Measurements from ENCODE around the gene REXO1. TPM values are rescaled to one million over a fixed set of nuclear protein-coding genes. Genes with fewer than 3 reads are reported as not detected.
"Not testable (repeated sequence)": the region's sequence is repeated elsewhere in the genome, so short reads cannot be mapped to it uniquely, and the experiment has no call there.

Gene REXO1
- total RNA-seq, 1 donor from 2014 or later, result 22.2 TPM

- no peak for DNase-seq (ENCODE audit: low spot score)
- no peaks in the 10 kb centered on the region for H3K9me3 Mint-ChIP-seq (ENCODE audit: low read depth)
- H3K27ac Mint-ChIP-seq (ENCODE audit: unreplicated experiment), result peak overlapping the region; percentile 83
- H3K4me3 Mint-ChIP-seq (ENCODE audit: unreplicated experiment), result peak overlapping the region; percentile 92
- no peaks in the 10 kb centered on the region for H3K36me3 Mint-ChIP-seq (ENCODE audit: low read depth)
- H3K27me3 Mint-ChIP-seq (ENCODE audit: low read depth), result no peaks in the 10 kb centered on the region
- H3K4me1 Mint-ChIP-seq (ENCODE audit: low read depth), result peaks cover 32% of the 10 kb centered on the region
- no peak for TF ChIP-seq CTCF (IDR thresholded peaks at IDR 0.05)
Observed at GRCh38 chr19:1884719-1885334, 36.5 kb upstream of the REXO1 start.

GRCh38 chr19:1884291-1884718 is 36.0 kb upstream of the REXO1 start:
- H3K9me3 Mint-ChIP-seq (ENCODE audit: low read depth), result no peaks in the 10 kb centered on the region
- H3K36me3 Mint-ChIP-seq (ENCODE audit: low read depth), result no peaks in the 10 kb centered on the region
- H3K27me3 Mint-ChIP-seq (ENCODE audit: low read depth), result no peaks in the 10 kb centered on the region
- DNase-seq (ENCODE audit: low spot score), result no peak
- peak overlapping the region; percentile 90 for H3K27ac Mint-ChIP-seq (ENCODE audit: unreplicated experiment)
- H3K4me3 Mint-ChIP-seq (ENCODE audit: unreplicated experiment), result peak overlapping the region; percentile 92
- peaks cover 32% of the 10 kb centered on the region for H3K4me1 Mint-ChIP-seq (ENCODE audit: low read depth)
- no peak for TF ChIP-seq CTCF (IDR thresholded peaks at IDR 0.05)

GRCh38 chr19:1883784-1884183 is 35.5 kb upstream of the REXO1 start:
- DNase-seq (ENCODE audit: low spot score), result no peak
- Mint-ChIP-seq H3K36me3 (ENCODE audit: low read depth) (no peaks in the 10 kb centered on the region), H3K9me3 (ENCODE audit: low read depth) (no peaks in the 10 kb centered on the region), H3K4me3 (ENCODE audit: unreplicated experiment) (peak overlapping the region; percentile 92), H3K27ac (ENCODE audit: unreplicated experiment) (peak overlapping the region; percentile 90), H3K4me1 (ENCODE audit: low read depth) (peaks cover 32% of the 10 kb centered on the region), H3K27me3 (ENCODE audit: low read depth) (no peaks in the 10 kb centered on the region)
- TF ChIP-seq CTCF (IDR thresholded peaks at IDR 0.05), result no peak

GRCh38 chr19:1882786-1883692 is 34.8 kb upstream of the REXO1 start:
- no peak for TF ChIP-seq CTCF (IDR thresholded peaks at IDR 0.05)
- peaks cover 32% of the 10 kb centered on the region for H3K4me1 Mint-ChIP-seq (ENCODE audit: low read depth)
- no peaks in the 10 kb centered on the region for H3K27me3 Mint-ChIP-seq (ENCODE audit: low read depth)
- peak overlapping the region; percentile 90 for H3K27ac Mint-ChIP-seq (ENCODE audit: unreplicated experiment)
- H3K9me3 Mint-ChIP-seq (ENCODE audit: low read depth), result no peaks in the 10 kb centered on the region
- peak overlapping the region; percentile 92 for H3K4me3 Mint-ChIP-seq (ENCODE audit: unreplicated experiment)
- no peak for DNase-seq (ENCODE audit: low spot score)
- H3K36me3 Mint-ChIP-seq (ENCODE audit: low read depth), result no peaks in the 10 kb centered on the region

GRCh38 chr19:1882089-1882785 is 34.0 kb upstream of the REXO1 start:
- Mint-ChIP-seq H3K4me3 (ENCODE audit: unreplicated experiment) (peak overlapping the region; percentile 92), H3K9me3 (ENCODE audit: low read depth) (no peaks in the 10 kb centered on the region), H3K4me1 (ENCODE audit: low read depth) (peaks cover 28% of the 10 kb centered on the region), H3K27ac (ENCODE audit: unreplicated experiment) (peak overlapping the region; percentile 54), H3K27me3 (ENCODE audit: low read depth) (no peaks in the 10 kb centered on the region), H3K36me3 (ENCODE audit: low read depth) (no peaks in the 10 kb centered on the region)
- TF ChIP-seq CTCF (IDR thresholded peaks at IDR 0.05), result no peak
- DNase-seq (ENCODE audit: low spot score), result no peak

- not testable (repeated sequence) for DNase-seq (ENCODE audit: low spot score); H3K36me3 Mint-ChIP-seq (ENCODE audit: low read depth); H3K9me3 Mint-ChIP-seq (ENCODE audit: low read depth); H3K27ac Mint-ChIP-seq (ENCODE audit: unreplicated experiment); H3K27me3 Mint-ChIP-seq (ENCODE audit: low read depth); H3K4me3 Mint-ChIP-seq (ENCODE audit: unreplicated experiment)
- peaks cover 28% of the 10 kb centered on the region for H3K4me1 Mint-ChIP-seq (ENCODE audit: low read depth)
Observed at GRCh38 chr19:1881393-1882088, 33.3 kb upstream of the REXO1 start.

All from chondrocyte (in vitro differentiated cells).